AG08396 (cell line): ENCODE measurements around the gene IQGAP2.
"Not testable (repeated sequence)": the region's sequence is repeated elsewhere in the genome, so short reads cannot be mapped to it uniquely, and the experiment has no call there.

ENCODE experiments used
- DNase-seq: peaks from one replicate; pipeline ENCODE4 v3.0.0; 2012; ENCODE audit warnings: low spot score, mixed read lengths

Gene IQGAP2

GRCh38 chr5:76535577-76535976 lies 132.5 kb downstream of the IQGAP2 start:
- no peak for DNase-seq

- DNase-seq: no peak
Observed at GRCh38 chr5:76537073-76537543, 134.0 kb downstream of the IQGAP2 start.

GRCh38 chr5:76542241-76542640 lies 139.2 kb downstream of the IQGAP2 start:
- no peak for DNase-seq

GRCh38 chr5:76542887-76543690 lies 140.0 kb downstream of the IQGAP2 start:
- no peak for DNase-seq

- DNase-seq: peak; percentile 15
Observed at GRCh38 chr5:76544268-76544926, 141.3 kb downstream of the IQGAP2 start.

GRCh38 chr5:76545184-76545583 lies 142.1 kb downstream of the IQGAP2 start:
- no peak for DNase-seq

GRCh38 chr5:76546497-76547102 lies 143.5 kb downstream of the IQGAP2 start:
- no peak for DNase-seq

- DNase-seq: no peak
Observed at GRCh38 chr5:76547242-76547890, 144.3 kb downstream of the IQGAP2 start.

GRCh38 chr5:76547891-76548524 lies 144.9 kb downstream of the IQGAP2 start:
- no peak for DNase-seq

- DNase-seq: no peak
Observed at GRCh38 chr5:76548525-76549229, 145.6 kb downstream of the IQGAP2 start.

GRCh38 chr5:76550881-76551280 lies 147.8 kb downstream of the IQGAP2 start:
- not testable (repeated sequence) for DNase-seq

- DNase-seq: no peak
Observed at GRCh38 chr5:76552546-76552945, 149.5 kb downstream of the IQGAP2 start.

GRCh38 chr5:76553251-76553650 lies 150.2 kb downstream of the IQGAP2 start:
- no peak for DNase-seq

- no peak for DNase-seq
Observed at GRCh38 chr5:76555114-76555513, 152.0 kb downstream of the IQGAP2 start.

GRCh38 chr5:76555717-76556116 lies 152.6 kb downstream of the IQGAP2 start:
- no peak for DNase-seq

- DNase-seq: no peak
Observed at GRCh38 chr5:76556511-76557221, 153.6 kb downstream of the IQGAP2 start.

- no peak for DNase-seq
Observed at GRCh38 chr5:76560952-76561891, 158.1 kb downstream of the IQGAP2 start.

- no peak for DNase-seq
Observed at GRCh38 chr5:76561959-76562358, 158.9 kb downstream of the IQGAP2 start.

- no peak for DNase-seq
Observed at GRCh38 chr5:76565009-76565408, 161.9 kb downstream of the IQGAP2 start.

GRCh38 chr5:76570153-76570552 lies 167.1 kb downstream of the IQGAP2 start:
- DNase-seq: no peak
